Measurements from ENCODE around the gene GPC1.

DNA sequence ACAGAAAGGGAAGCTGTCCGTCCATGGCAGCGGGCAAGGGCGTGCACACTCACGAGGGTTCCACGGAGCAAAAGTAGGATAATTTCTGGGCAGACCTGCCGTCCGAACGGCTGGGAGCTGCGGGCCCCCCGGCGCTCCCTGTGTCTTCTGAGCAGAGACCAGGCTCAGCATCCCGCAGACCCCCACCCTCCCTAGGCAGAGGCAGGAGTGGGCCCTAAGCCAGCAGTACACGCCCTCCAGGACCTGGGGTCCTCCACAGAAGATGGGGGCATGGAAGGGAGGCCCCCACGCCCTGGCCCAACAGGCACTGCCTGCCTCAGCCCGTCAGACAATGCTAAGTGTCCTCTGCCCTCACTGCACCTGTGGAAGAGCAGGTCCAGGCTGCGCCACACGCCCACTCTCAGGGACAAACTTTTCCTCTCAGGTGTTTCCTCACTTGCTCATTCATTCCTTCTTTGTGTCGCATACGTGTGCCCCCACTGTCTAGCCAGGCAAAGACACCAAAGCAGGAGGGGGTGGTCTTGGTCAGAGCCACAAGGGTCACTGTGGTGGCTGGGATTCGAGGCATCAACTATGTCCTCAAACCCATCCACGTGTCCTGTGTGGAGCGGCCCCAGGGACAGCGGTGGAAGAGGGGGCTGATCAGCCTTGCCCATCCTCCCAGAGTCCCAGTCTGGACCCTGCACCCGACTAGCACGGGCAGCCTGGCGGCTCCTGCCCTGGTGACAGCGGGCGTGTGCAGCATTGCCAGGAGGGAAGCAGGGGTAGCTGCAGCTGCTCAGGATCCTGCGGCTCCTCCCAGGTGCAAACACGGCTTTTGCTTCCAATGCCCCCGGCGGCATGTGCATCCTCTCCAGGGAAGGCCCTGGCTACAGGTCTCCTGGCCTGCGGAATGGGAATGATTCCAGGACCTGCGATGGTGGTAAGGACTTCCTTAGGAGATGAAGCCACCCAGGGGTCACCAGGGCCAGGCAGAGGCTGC lies 2.4 kb upstream of the GPC1 start:
- TF ChIP-seq, protein P1, sequence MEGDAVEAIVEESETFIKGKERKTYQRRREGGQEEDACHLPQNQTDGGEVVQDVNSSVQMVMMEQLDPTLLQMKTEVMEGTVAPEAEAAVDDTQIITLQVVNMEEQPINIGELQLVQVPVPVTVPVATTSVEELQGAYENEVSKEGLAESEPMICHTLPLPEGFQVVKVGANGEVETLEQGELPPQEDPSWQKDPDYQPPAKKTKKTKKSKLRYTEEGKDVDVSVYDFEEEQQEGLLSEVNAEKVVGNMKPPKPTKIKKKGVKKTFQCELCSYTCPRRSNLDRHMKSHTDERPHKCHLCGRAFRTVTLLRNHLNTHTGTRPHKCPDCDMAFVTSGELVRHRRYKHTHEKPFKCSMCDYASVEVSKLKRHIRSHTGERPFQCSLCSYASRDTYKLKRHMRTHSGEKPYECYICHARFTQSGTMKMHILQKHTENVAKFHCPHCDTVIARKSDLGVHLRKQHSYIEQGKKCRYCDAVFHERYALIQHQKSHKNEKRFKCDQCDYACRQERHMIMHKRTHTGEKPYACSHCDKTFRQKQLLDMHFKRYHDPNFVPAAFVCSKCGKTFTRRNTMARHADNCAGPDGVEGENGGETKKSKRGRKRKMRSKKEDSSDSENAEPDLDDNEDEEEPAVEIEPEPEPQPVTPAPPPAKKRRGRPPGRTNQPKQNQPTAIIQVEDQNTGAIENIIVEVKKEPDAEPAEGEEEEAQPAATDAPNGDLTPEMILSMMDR (IDR thresholded peaks at IDR 0.05; ENCODE audit: low read depth, low read length), result no peak
- no peak for TF ChIP-seq EZH2phosphoT487 (IDR thresholded peaks at IDR 0.05; ENCODE audit: low read depth)

Measured in OCI-LY3 (cell line).